Progenitor cell of endocrine pancreas (in vitro differentiated cells): ENCODE results near the gene MYOZ2. TPM values are rescaled to one million over a fixed set of nuclear protein-coding genes. Genes with fewer than 3 reads are reported as not detected.

Experiments used
- DNase-seq: peaks from one replicate; pipeline ENCODE4 v3.0.0; 2021; ENCODE audit warnings: low spot score; ENCODE audit not compliant: unreplicated experiment
- H3K27ac Mint-ChIP-seq: 2 replicates; pipeline ENCODE4 v1.8.0; 2021; ENCODE audit warnings: mild to moderate bottlenecking, moderate library complexity, mixed read lengths
- H3K27me3 Mint-ChIP-seq: 2 replicates; pipeline ENCODE4 v1.8.0; 2021; ENCODE audit warnings: mixed read lengths
- H3K36me3 Mint-ChIP-seq: 2 replicates; pipeline ENCODE4 v1.8.0; 2022; ENCODE audit warnings: mixed read lengths; ENCODE audit not compliant: insufficient read depth
- H3K4me1 Mint-ChIP-seq: 2 replicates; pipeline ENCODE4 v1.8.0; 2021; ENCODE audit warnings: low read depth, mixed read lengths
- H3K4me3 Mint-ChIP-seq: 2 replicates; pipeline ENCODE4 v1.8.0; 2021; ENCODE audit warnings: low read depth, mild to moderate bottlenecking, moderate library complexity, mixed read lengths
- H3K9me3 Mint-ChIP-seq: 2 replicates; pipeline ENCODE4 v1.8.0; 2021; ENCODE audit warnings: low read depth, mixed read lengths
- CTCF ChIP-seq: fragments of 200-600 bp; sonication (generic); IDR thresholded peaks from one replicate; pipeline ENCODE4 v1.5.0; 2021; ENCODE audit warnings: antibody characterized with exemption, mild to moderate bottlenecking; ENCODE audit not compliant: unreplicated experiment
- total RNA-seq: library from RNA; stranded (reverse); gene quantifications from 2 replicates; pipeline ENCODE4 v1.2.1, GENCODE V29; 2021

The MYOZ2 gene
- total RNA-seq, 1 donor from 2014 or later, result 0.10 TPM

GRCh38 chr4:119233191-119233590, 97.6 kb downstream of the MYOZ2 start:
- H3K9me3 Mint-ChIP-seq, result peaks cover 3% of the 10 kb centered on the region
- H3K27me3 Mint-ChIP-seq, result no peaks in the 10 kb centered on the region
- DNase-seq, result no peak
- no peak overlapping the region for H3K4me3 Mint-ChIP-seq
- TF ChIP-seq CTCF, result no peak
- H3K4me1 Mint-ChIP-seq, result peaks cover 15% of the 10 kb centered on the region
- H3K27ac Mint-ChIP-seq, result no peak overlapping the region
- peaks cover 10% of the 10 kb centered on the region for H3K36me3 Mint-ChIP-seq

GRCh38 chr4:119233750-119234149, 98.1 kb downstream of the MYOZ2 start:
- peaks cover 3% of the 10 kb centered on the region for H3K9me3 Mint-ChIP-seq
- peak overlapping the region; percentile 89 for H3K27ac Mint-ChIP-seq
- H3K4me1 Mint-ChIP-seq, result peaks cover 15% of the 10 kb centered on the region
- no peak for DNase-seq
- TF ChIP-seq CTCF, result no peak
- peaks cover 8% of the 10 kb centered on the region for H3K36me3 Mint-ChIP-seq
- no peak overlapping the region for H3K4me3 Mint-ChIP-seq
- H3K27me3 Mint-ChIP-seq, result no peaks in the 10 kb centered on the region

- H3K9me3 Mint-ChIP-seq, result peaks cover 1% of the 10 kb centered on the region
- no peak overlapping the region for H3K4me3 Mint-ChIP-seq
- no peak for DNase-seq
- no peak for TF ChIP-seq CTCF
- no peaks in the 10 kb centered on the region for H3K27me3 Mint-ChIP-seq
- H3K36me3 Mint-ChIP-seq, result peaks cover 4% of the 10 kb centered on the region
- peaks cover 4% of the 10 kb centered on the region for H3K4me1 Mint-ChIP-seq
- H3K27ac Mint-ChIP-seq, result no peak overlapping the region
These were observed 101.6 kb downstream of the MYOZ2 start for GRCh38 chr4:119237201-119237600.

Other genes with a start within 250 kb of the MYOZ2 start
- gene SYNPO2, start 247.0 kb upstream of the MYOZ2 start, total RNA-seq, result 1.3 and 2.2 TPM in 2 replicates
- gene USP53, start 76.9 kb downstream of the MYOZ2 start, total RNA-seq, result 19.8 and 20.9 TPM in 2 replicates
- not detected in 2 replicates for gene FABP2, start 186.3 kb downstream of the MYOZ2 start, total RNA-seq